A549 (cell line): ENCODE measurements around the gene DNAJC18. TPM values are rescaled to one million over a fixed set of nuclear protein-coding genes. Genes with fewer than 3 reads are reported as not detected.

Source experiments
- ATAC-seq, 2 experiments: fragments of 200-7000 bp in 1 of 2; fragments of >200 bp in 1 of 2; cut with Nextera tagmentation in 1 of 2; cut with Tn5 transposase in 1 of 2; 3 replicates each; pipeline versions ENCODE4 v1.8.0 to v1.9.1; 2018 to 2020; ENCODE audit warnings: mild to moderate bottlenecking in 1 of 2, moderate library complexity in 1 of 2
- CTCF ChIA-PET: fragments of 300-600 bp; sonication (Branson Sonifier 250); formaldehyde crosslinking; extraction: SDS; loops from one replicate; lab custom pipeline; 2021; ENCODE audit warnings: antibody characterized with exemption, inconsistent platforms; lab: Yijun Ruan, JAX
- POLR2A ChIA-PET: fragments of 350-600 bp; formaldehyde crosslinking; extraction: SDS; loops from one replicate; lab custom pipeline; 2021; ENCODE audit warnings: antibody characterized with exemption, inconsistent platforms; lab: Yijun Ruan, JAX
- DNase-seq, 2 experiments: peaks; one replicate each; pipeline versions ENCODE4 v3.0.0 to v3.0.0-alpha.2; 2011 to 2016; ENCODE audit warnings: low read depth in 1 of 2, low spot score in 1 of 2
- FAIRE-seq: peaks from 2 replicates; lab custom pipeline; 2011; peaks lifted over from hg19 to GRCh38; lab: Jason Lieb, UNC
- H3K27ac ChIP-seq, 2 experiments: fragments of >200 bp; sonication (Bioruptor Twin); formaldehyde crosslinking; 3 replicates each; pipeline ENCODE4 v1.5.1; 2016 to 2017
- H3K4me1 ChIP-seq: fragments of >200 bp; sonication (Bioruptor Twin); formaldehyde crosslinking; 3 replicates; pipeline ENCODE4 v1.6.1; 2016
- H3K4me2 ChIP-seq: fragments of >200 bp; sonication (Bioruptor Twin); formaldehyde crosslinking; 3 replicates; pipeline ENCODE4 v1.6.1; 2016
- H3K4me3 ChIP-seq: fragments of >200 bp; sonication (Bioruptor Twin); formaldehyde crosslinking; 3 replicates; pipeline ENCODE4 v1.5.1; 2016
- H3K9me3 ChIP-seq: fragments of >200 bp; sonication (Bioruptor Twin); formaldehyde crosslinking; 3 replicates; pipeline ENCODE4 v1.6.1; 2016
- BHLHE40 ChIP-seq: IDR thresholded peaks from 2 replicates; pipeline ENCODE4 v1.6.1; 2012; ENCODE audit warnings: low read depth, low read length, inconsistent platforms
- CBX8 ChIP-seq: fragments of 200-600 bp; sonication (generic); IDR thresholded peaks from 2 replicates; pipeline ENCODE4 v1.6.1; 2016
- CEBPB ChIP-seq, 2 experiments: fragments of >200 bp in 1 of 2; sonication (Bioruptor Twin) in 1 of 2; formaldehyde crosslinking in 1 of 2; IDR thresholded peaks; 2 replicates each; pipeline ENCODE4 v1.6.1; 2012 to 2016
- EP300 ChIP-seq, 2 experiments: fragments of >200 bp; sonication (Bioruptor Twin); formaldehyde crosslinking; IDR thresholded peaks; 2 replicates in 1 of 2; 3 replicates in 1 of 2; pipeline ENCODE4 v1.6.1; 2016 to 2017
- HEYL ChIP-seq: fragments of 250-450 bp; sonication (Bioruptor Pico); IDR thresholded peaks from 2 replicates; pipeline ENCODE4 v1.8.0; 2021; ENCODE audit warnings: mild to moderate bottlenecking, moderate library complexity
- HOXA7 ChIP-seq: fragments of 250-450 bp; sonication (Bioruptor Pico); IDR thresholded peaks from 2 replicates; pipeline ENCODE4 v1.5.0; 2020; ENCODE audit warnings: mild to moderate bottlenecking, moderate library complexity
- KDM5A ChIP-seq: fragments of 200-600 bp; sonication (generic); IDR thresholded peaks from 2 replicates; pipeline ENCODE4 v1.6.1; 2016; ENCODE audit warnings: antibody characterized with exemption, mild to moderate bottlenecking
- MAX ChIP-seq: IDR thresholded peaks from 2 replicates; pipeline ENCODE4 v1.6.1; 2012
- NR3C1 ChIP-seq: fragments of >200 bp; sonication (Bioruptor Twin); formaldehyde crosslinking; IDR thresholded peaks from 3 replicates; pipeline ENCODE4 v1.6.1; 2017
- SMC3 ChIP-seq: fragments of >200 bp; sonication (Bioruptor Twin); formaldehyde crosslinking; IDR thresholded peaks from 3 replicates; pipeline ENCODE4 v1.6.1; 2018; ENCODE audit warnings: inconsistent platforms
- SREBF2 ChIP-seq: fragments of 450-650 bp; IDR thresholded peaks from 2 replicates; pipeline ENCODE4 v1.6.1; 2014; ENCODE audit warnings: mild to moderate bottlenecking, moderate library complexity
- WGBS: methylation state at CpG from one replicate; pipeline ENCODE4 v1.1.6; 2017; ENCODE audit errors: missing lambda C conversion rate; 5-methylcytosine and 5-hydroxymethylcytosine counted together
- polyA plus RNA-seq, 4 experiments: library from polyadenylated mRNA; depleted of rRNA in 3 of 4; stranded (reverse); fragments of >200 nt; fragmentation: RNase III in 1 of 4; extraction: RNeasy Plus Mini Kit Qiagen cat#74134 plus additional on column Dnase treatment in 1 of 4; gene quantifications; 2 replicates in 3 of 4; 3 replicates in 1 of 4; pipeline ENCODE4 v1.2.3, GENCODE V29; 2011 to 2017
- TF ChIP-seq, protein P1 (sequence below): fragments of 450-650 bp; IDR thresholded peaks from 2 replicates; pipeline ENCODE4 v1.6.1; 2014; ENCODE audit warnings: antibody characterized with exemption
- TF ChIP-seq, protein P2 (sequence below): IDR thresholded peaks from 2 replicates; pipeline ENCODE4 v1.6.1; 2012
- TF ChIP-seq, protein P3 (sequence below): IDR thresholded peaks from 2 replicates; pipeline ENCODE4 v1.6.1; 2012; ENCODE audit warnings: low read depth, borderline replicate concordance
- TF ChIP-seq, protein P4 (sequence below): fragments of >200 bp; sonication (Bioruptor Twin); formaldehyde crosslinking; IDR thresholded peaks from 2 replicates; pipeline ENCODE4 v1.6.1; 2016

DNAJC18 gene
- polyA plus RNA-seq, 2 of the 4 experiments (the other 2 are of a cell fraction): 5.3 TPM

DNA sequence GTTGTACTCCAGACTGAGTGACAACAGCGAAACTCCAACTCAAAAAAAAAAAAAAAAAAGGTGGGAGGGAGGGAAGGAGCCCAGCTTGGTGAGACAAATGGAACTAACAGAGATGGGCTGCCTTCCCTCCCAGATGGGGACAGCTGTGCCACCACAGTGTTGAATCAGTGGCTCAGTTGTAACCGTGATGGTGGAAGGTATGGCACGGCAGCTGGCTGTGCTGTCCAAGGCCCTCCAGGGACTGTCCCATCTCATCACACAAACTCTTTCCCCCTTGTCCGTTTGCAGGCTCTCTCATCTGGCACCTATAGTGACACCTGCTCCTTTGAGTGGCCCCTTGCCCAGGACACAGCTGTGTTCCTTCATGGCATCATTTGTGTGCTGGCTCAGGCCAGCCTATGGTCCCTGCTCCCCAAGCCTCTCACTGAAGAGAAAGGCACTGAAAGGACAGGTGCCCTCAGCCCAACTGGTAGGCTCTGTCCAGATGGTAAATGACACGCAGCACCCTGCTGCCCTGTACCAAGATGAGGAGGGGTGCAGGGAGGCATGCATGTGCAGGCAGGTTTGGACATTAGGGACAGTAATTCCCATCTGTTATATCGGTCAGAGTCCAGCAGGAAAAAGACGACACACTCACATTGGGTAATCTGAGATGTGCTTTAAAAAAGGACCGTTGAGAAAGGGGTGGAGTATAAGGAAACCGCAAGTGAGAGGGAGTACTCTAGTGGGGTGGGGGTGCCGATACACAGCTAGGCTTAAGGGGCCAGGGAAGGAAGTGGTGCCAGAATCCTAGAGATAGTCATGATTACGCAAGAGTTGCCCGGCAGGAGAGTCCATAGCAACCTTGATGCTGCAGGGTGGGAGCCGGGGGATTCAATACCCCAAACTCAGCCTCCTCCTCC, 35.8 kb upstream of the DNAJC18 start:
- ATAC-seq (no peak), DNase-seq (no peak), FAIRE-seq (no peak)
- WGBS: 68% methylated on average over 13 of the region's 13 CpGs
- Histone ChIP-seq H3K4me3 (no peak overlapping the region), H3K27ac (no peak overlapping the region), H3K4me1 (no peaks in the 10 kb centered on the region), H3K4me2 (no peak overlapping the region), H3K9me3 (no peaks in the 10 kb centered on the region)
- ChIA-PET POLR2A (no interaction called here), CTCF (interaction anchor here (1.0 kb wide), 1 partner anchor 53 kb away, joined by 4 read pairs; no protein-coding TSS in a partner anchor)
- TF ChIP-seq CEBPB (IDR thresholded peaks at IDR 0.05) (peak; percentile 40 to 64; a peak in 3 of 4 replicates), NR3C1 (no peak)

DNA sequence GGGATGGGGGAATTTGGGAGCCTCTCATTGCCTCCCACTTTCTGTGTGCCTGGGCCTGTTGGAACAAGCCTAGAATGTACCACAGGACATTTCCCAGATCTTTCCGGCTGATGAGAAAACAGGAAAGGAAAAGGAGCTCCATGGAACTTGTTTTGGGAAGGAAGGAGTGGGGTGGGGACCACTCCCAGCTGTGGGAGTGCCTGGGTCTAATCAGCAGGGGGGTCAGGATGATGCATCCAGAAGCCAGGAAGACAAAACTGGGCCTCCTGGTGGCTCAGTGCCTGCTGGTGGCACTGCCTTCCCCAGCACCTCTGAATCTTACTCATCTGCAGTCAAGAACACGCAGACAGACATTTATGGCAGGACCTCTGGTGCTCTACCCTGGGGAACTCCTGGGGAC, 34.2 kb upstream of the DNAJC18 start:
- no peaks in the 10 kb centered on the region for H3K4me1 ChIP-seq
- no peak for DNase-seq
- TF ChIP-seq KDM5A (no peak), MAX (no peak), CBX8 (no peak)
- TF ChIP-seq, protein P1, sequence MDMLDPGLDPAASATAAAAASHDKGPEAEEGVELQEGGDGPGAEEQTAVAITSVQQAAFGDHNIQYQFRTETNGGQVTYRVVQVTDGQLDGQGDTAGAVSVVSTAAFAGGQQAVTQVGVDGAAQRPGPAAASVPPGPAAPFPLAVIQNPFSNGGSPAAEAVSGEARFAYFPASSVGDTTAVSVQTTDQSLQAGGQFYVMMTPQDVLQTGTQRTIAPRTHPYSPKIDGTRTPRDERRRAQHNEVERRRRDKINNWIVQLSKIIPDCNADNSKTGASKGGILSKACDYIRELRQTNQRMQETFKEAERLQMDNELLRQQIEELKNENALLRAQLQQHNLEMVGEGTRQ: no peak
- WGBS: 72% methylated on average over 2 of the region's 2 CpGs
- no peaks in the 10 kb centered on the region for H3K9me3 ChIP-seq
- ChIA-PET POLR2A (no interaction called here), CTCF (interaction anchor here (1.3 to 1.4 kb wide), 2 partner anchors 10 to 44 kb away, joined by 3 read pairs; no protein-coding TSS in a partner anchor)
- ATAC-seq: no peak
- H3K4me2 ChIP-seq: no peak overlapping the region
- H3K4me3 ChIP-seq: no peak overlapping the region
- H3K27ac ChIP-seq: no peak overlapping the region; a peak in 1 of 6 replicates
- no peak for FAIRE-seq

DNA sequence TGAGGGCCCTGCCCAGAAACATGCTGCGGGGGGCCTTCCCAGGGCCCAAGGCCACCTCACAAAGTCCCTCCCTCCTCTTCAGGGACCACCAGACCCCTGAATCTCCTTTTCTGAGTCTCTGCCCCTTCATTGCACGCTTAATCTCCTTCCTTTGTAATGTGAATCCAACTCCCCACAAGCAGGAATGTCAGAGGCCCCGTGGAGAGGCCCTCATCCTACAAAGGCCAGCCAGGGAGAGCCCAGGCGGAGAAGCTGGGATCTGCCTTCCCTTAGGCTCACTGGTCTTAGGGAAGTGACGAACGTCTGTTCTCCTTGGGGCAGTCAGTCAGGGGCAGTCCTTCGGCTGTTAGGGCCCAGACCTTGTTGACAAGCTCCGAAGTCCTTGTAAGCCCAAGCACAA, 33.8 kb upstream of the DNAJC18 start:
- POLR2A ChIA-PET: no interaction called here
- FAIRE-seq (no peak), DNase-seq (no peak)
- no peak overlapping the region for H3K4me3 ChIP-seq
- no peaks in the 10 kb centered on the region for H3K9me3 ChIP-seq
- H3K27ac ChIP-seq: no peak overlapping the region
- TF ChIP-seq, protein P2, sequence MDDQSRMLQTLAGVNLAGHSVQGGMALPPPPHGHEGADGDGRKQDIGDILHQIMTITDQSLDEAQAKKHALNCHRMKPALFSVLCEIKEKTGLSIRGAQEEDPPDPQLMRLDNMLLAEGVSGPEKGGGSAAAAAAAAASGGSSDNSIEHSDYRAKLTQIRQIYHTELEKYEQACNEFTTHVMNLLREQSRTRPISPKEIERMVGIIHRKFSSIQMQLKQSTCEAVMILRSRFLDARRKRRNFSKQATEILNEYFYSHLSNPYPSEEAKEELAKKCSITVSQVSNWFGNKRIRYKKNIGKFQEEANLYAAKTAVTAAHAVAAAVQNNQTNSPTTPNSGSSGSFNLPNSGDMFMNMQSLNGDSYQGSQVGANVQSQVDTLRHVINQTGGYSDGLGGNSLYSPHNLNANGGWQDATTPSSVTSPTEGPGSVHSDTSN: no peak
- TF ChIP-seq, protein P3, sequence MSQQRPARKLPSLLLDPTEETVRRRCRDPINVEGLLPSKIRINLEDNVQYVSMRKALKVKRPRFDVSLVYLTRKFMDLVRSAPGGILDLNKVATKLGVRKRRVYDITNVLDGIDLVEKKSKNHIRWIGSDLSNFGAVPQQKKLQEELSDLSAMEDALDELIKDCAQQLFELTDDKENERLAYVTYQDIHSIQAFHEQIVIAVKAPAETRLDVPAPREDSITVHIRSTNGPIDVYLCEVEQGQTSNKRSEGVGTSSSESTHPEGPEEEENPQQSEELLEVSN: no peak
- TF ChIP-seq HOXA7 (CRISPR knock-in tag) (no peak), SMC3 (no peak), SREBF2 (no peak), BHLHE40 (no peak), EP300 (IDR thresholded peaks at IDR 0.05) (no peak), HEYL (no peak)
- TF ChIP-seq, protein P4, sequence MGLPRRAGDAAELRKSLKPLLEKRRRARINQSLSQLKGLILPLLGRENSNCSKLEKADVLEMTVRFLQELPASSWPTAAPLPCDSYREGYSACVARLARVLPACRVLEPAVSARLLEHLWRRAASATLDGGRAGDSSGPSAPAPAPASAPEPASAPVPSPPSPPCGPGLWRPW: no peak
- TF ChIP-seq, all 56 proteins: peak for 0
- no peaks in the 10 kb centered on the region for H3K4me1 ChIP-seq
- CTCF ChIA-PET: interaction anchor here (1.3 to 1.4 kb wide), 2 partner anchors 10 to 45 kb away, joined by 3 read pairs; no protein-coding TSS in a partner anchor
- WGBS: 67% methylated on average over 8 of the region's 8 CpGs
- H3K4me2 ChIP-seq: no peak overlapping the region
- no peak for ATAC-seq
